Thoracic aorta (tissue), 2 donors: ENCODE results near the gene MOV10L1. TPM values are rescaled to one million over a fixed set of nuclear protein-coding genes. Genes with fewer than 3 reads are reported as not detected.

ENCODE experiments used
- ATAC-seq: fragments of 150-250 bp; one replicate; pipeline ENCODE4 v1.8.0; 2017; ENCODE audit warnings: low read depth; ENCODE audit not compliant: insufficient number of reproducible peaks, low FRiP score
- DNase-seq: peaks from one replicate; pipeline ENCODE4 v3.0.0-alpha.2; 2020; ENCODE audit warnings: low spot score
- H3K27ac ChIP-seq, 2 donors: fragments of 200-600 bp; sonication (generic); 1 replicate in 1 of 2; 2 replicates in 1 of 2; pipeline ENCODE4 v1.5.1; 2016; ENCODE audit warnings: mild to moderate bottlenecking in 2 of 2, moderate library complexity in 2 of 2
- H3K27me3 ChIP-seq: fragments of 200-600 bp; sonication (generic); replicated peaks from 2 replicates; pipeline ENCODE4 v1.6.0; 2016; ENCODE audit warnings: mild to moderate bottlenecking; ENCODE audit not compliant: insufficient read depth
- H3K36me3 ChIP-seq: fragments of 200-600 bp; sonication (generic); one replicate; pipeline ENCODE4 v1.5.1; 2016
- H3K4me1 ChIP-seq, 2 donors: fragments of 200-600 bp; sonication (generic); 1 replicate in 1 of 2; 2 replicates in 1 of 2; pipeline versions ENCODE4 v1.5.1 to v1.6.0; 2016; ENCODE audit warnings: low read depth in 2 of 2, mild to moderate bottlenecking in 1 of 2; ENCODE audit not compliant: control insufficient read depth in 1 of 2
- H3K4me3 ChIP-seq: fragments of 200-600 bp; sonication (generic); 2 replicates; pipeline ENCODE4 v1.5.1; 2016; ENCODE audit warnings: mild to moderate bottlenecking
- H3K9me3 ChIP-seq: fragments of 200-600 bp; sonication (generic); 2 replicates; pipeline ENCODE4 v1.5.1; 2016
- total RNA-seq, 2 donors: library from RNA; depleted of rRNA; stranded (reverse); fragments of >200 nt; gene quantifications; one replicate each; pipeline versions ENCODE4 v1.1.0 to v1.2.3, GENCODE V29; 2016
- TF ChIP-seq, protein P1 (sequence below): fragments of 200-600 bp; sonication (generic); IDR thresholded peaks from one replicate; pipeline ENCODE4 v1.5.1; 2019; ENCODE audit warnings: antibody characterized with exemption

The MOV10L1 gene
- total RNA-seq, 2 donors from 2014 or later, result 4.6 to 7.4 TPM

DNA sequence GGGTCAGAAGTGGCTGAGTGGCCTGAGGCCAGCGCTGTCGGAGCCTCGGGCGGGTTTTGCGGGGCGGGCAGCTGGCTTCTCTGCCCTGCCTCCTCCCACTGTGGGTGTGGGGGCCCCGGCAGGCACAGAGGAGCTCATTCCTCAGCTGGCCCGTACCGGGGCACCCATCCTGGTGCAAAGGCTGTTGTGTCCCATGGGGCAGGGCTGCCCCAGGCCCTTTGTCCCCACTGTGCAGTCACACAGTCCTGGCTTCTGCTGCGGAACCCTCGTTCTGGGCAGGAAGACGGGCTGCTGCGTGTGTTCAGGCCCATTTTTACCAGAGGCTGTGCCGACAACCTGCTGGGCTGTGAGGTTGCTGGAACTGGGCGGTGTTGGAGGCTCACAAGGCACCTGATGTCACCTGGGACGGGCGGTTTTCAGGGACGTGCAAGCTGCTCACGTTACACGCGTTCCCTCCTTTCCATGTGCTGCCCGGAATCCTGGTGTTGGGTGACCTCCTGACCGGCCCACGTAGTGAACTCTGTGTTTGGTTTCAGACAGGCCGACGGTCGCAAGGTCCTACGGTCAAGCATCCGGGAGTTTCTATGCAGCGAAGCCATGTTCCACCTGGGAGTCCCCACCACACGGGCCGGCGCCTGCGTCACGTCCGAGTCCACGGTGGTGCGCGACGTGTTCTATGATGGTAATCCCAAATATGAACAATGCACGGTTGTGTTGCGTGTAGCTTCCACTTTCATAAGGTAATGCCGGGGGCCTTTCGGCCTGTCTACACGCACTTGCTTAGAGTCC lies 116.2 kb downstream of the MOV10L1 start:
- Histone ChIP-seq H3K36me3 (peaks cover 23% of the 10 kb centered on the region), H3K4me1 (peaks cover 12 to 22% of the 10 kb centered on the region in 2 donors), H3K27ac (no peak overlapping the region)

DNA sequence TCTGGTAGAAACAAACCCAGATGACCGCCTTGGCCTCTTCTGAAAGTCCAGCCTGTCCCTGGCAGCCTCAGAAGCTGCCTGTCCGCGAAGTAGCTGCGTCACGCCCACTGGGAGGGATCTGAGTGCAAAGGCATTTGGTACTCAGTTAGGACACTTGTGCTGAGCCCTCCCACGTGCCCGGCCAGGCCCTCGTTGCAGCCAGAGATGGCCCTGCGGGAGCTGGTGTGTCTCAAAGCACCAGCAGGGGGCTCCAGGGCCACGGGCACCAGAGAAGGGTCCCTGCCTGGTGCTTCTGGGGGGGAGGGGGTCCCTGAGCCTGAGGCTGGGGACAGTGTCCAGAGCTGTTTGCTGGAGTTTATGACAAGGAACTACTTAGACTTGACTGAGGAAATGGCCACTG lies 116.8 kb downstream of the MOV10L1 start:
- ATAC-seq (no peak), DNase-seq (no peak)
- Histone ChIP-seq H3K4me1 (peaks cover 12 to 21% of the 10 kb centered on the region in 2 donors), H3K36me3 (peaks cover 23% of the 10 kb centered on the region), H3K9me3 (no peaks in the 10 kb centered on the region), H3K4me3 (no peak overlapping the region), H3K27me3 (no peaks in the 10 kb centered on the region), H3K27ac (no peak overlapping the region)
- TF ChIP-seq, protein P1, sequence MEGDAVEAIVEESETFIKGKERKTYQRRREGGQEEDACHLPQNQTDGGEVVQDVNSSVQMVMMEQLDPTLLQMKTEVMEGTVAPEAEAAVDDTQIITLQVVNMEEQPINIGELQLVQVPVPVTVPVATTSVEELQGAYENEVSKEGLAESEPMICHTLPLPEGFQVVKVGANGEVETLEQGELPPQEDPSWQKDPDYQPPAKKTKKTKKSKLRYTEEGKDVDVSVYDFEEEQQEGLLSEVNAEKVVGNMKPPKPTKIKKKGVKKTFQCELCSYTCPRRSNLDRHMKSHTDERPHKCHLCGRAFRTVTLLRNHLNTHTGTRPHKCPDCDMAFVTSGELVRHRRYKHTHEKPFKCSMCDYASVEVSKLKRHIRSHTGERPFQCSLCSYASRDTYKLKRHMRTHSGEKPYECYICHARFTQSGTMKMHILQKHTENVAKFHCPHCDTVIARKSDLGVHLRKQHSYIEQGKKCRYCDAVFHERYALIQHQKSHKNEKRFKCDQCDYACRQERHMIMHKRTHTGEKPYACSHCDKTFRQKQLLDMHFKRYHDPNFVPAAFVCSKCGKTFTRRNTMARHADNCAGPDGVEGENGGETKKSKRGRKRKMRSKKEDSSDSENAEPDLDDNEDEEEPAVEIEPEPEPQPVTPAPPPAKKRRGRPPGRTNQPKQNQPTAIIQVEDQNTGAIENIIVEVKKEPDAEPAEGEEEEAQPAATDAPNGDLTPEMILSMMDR, result no peak

More for the DNA sequence above, 116.2 kb downstream of the MOV10L1 start:
- DNase-seq (no peak), ATAC-seq (no peak)
- Histone ChIP-seq H3K27me3 (no peaks in the 10 kb centered on the region), H3K9me3 (no peaks in the 10 kb centered on the region), H3K4me3 (no peak overlapping the region)
- TF ChIP-seq, protein P1, result no peak

DNA sequence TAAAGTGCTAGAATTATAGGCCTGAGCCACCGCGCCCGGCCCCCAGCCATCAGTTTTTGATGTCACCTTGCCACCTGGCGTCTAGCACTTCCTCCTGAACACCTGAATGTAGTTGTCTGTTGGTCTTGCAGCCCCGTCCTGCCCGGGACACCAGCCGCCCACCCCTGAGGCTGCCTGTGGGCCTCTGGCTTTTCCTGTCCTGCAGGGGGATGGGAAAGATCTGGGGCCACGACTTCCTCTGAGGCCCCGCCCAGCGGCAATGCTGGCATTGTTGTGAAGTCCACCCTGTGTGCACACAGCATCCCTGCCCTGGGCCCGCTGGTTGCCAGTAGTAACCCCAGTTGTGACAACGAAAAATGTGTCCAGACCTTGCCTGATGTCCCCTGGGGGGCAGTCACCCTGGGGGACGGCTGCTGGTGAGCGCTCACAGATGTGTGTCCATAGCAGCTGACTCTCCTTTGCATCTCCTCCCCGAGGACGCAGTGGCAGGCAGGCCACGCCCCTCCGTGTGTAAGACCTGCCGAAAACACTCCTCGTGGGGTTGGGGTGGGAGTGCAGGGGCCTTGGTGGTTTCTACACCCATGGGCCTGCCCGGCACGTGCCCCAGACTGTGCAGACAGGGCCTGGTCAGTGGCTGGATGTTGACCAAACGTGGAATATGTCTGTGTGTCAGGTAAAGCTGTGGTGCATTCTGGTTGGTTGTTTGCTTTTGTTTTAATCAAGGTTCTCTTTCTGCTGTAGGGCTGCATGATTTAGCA lies 117.8 kb downstream of the MOV10L1 start:
- H3K9me3 ChIP-seq, result no peaks in the 10 kb centered on the region
- H3K36me3 ChIP-seq, result peaks cover 23% of the 10 kb centered on the region
- ATAC-seq (no peak), DNase-seq (no peak)
- H3K4me3 ChIP-seq, result no peak overlapping the region
- peaks cover 2 to 11% of the 10 kb centered on the region in 2 donors for H3K4me1 ChIP-seq
- H3K27ac ChIP-seq, result no peak overlapping the region
- TF ChIP-seq, protein P1, result no peak
- H3K27me3 ChIP-seq, result no peaks in the 10 kb centered on the region

DNA sequence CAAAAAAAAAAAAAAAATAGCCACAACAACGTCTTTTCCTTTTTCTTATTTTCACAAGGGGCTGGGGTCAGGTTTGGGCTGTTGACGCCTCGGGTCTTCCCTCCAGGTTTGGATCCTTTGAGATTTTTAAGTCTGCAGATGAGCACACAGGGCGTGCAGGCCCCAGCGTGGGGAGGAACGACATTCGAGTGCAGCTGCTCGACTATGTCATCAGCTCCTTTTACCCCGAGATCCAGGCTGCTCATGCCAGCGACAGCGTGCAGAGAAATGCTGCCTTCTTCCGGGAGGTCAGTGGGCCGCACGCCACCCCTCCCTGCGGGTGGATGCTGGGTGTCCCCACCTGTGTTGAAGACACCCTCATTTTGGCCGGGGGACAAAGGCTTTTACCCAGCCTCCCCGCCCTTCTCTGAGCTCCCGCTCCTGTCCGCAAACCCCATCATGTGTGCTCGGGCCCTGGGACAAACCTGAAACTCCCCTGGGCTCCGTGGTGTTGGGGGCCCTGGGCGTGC lies 118.7 kb downstream of the MOV10L1 start:
- Histone ChIP-seq H3K27ac (no peak overlapping the region), H3K4me3 (no peak overlapping the region), H3K9me3 (no peaks in the 10 kb centered on the region), H3K36me3 (peaks cover 23% of the 10 kb centered on the region), H3K4me1 (peaks cover 0 to 9% of the 10 kb centered on the region in 2 donors), H3K27me3 (no peaks in the 10 kb centered on the region)
- DNase-seq, result no peak
- TF ChIP-seq, protein P1, result no peak
- ATAC-seq, result no peak
